ENCODE data around the gene RPS25. TPM values are rescaled to one million over a fixed set of nuclear protein-coding genes. Genes with fewer than 3 reads are reported as not detected.
A peak's percentile ranks its signal among the peaks of the same experiment; 100 is the strongest.

The RPS25 gene
- total RNA-seq, 1 donor from 2014 or later, result 857 TPM

DNA sequence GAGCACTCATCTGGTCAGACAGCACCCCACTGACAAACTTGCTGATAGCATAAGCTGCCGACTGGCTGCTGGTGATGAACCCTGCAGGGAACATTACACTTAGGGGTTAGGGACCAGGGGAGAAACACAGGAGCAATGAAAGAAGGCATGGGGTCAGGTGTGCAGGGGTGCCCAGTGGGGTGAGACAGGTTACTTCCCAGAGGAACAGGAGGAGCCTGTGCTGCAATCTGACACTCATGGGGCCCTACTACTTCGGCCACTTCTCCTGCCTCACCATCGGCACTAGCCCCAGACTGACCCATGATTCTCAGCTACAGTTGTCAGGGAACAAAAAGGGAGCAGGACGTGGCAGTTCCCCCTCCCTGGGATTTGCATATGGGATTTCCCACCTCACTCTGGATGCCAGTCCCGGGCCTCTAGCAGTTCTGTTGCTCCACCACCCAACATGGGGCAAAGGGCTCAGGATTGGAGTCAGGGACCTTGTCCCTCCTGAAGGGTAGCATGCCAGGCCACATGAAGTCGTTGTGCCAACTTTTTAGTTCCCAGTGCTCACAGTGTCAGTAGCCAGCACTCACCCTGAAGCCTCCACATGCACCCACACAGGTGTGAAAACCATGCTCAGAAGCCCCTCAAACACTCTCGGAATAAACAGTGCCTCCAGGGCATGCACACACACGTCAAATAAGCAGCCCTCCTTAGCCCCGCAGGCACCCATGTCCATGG, 10.4 kb upstream of the RPS25 start:
- intact Hi-C loops (cut with DNase I), result no loop called here
- peak overlapping the region in 1 of 2 donors; percentile 15 for H3K27ac ChIP-seq
- TF ChIP-seq, protein P1, sequence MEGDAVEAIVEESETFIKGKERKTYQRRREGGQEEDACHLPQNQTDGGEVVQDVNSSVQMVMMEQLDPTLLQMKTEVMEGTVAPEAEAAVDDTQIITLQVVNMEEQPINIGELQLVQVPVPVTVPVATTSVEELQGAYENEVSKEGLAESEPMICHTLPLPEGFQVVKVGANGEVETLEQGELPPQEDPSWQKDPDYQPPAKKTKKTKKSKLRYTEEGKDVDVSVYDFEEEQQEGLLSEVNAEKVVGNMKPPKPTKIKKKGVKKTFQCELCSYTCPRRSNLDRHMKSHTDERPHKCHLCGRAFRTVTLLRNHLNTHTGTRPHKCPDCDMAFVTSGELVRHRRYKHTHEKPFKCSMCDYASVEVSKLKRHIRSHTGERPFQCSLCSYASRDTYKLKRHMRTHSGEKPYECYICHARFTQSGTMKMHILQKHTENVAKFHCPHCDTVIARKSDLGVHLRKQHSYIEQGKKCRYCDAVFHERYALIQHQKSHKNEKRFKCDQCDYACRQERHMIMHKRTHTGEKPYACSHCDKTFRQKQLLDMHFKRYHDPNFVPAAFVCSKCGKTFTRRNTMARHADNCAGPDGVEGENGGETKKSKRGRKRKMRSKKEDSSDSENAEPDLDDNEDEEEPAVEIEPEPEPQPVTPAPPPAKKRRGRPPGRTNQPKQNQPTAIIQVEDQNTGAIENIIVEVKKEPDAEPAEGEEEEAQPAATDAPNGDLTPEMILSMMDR (IDR thresholded peaks at IDR 0.05), result no peak
- no peak for DNase-seq (ENCODE audit: low spot score in 2 of 2)
- H3K9me3 ChIP-seq, result no peaks in the 10 kb centered on the region
- H3K27me3 ChIP-seq, result no peaks in the 10 kb centered on the region
- H3K4me3 ChIP-seq, result no peak overlapping the region
- H3K36me3 ChIP-seq, result peaks cover 0 to 22% of the 10 kb centered on the region in 2 donors
- H3K4me1 ChIP-seq, result peaks cover 5 to 13% of the 10 kb centered on the region in 2 donors

DNA sequence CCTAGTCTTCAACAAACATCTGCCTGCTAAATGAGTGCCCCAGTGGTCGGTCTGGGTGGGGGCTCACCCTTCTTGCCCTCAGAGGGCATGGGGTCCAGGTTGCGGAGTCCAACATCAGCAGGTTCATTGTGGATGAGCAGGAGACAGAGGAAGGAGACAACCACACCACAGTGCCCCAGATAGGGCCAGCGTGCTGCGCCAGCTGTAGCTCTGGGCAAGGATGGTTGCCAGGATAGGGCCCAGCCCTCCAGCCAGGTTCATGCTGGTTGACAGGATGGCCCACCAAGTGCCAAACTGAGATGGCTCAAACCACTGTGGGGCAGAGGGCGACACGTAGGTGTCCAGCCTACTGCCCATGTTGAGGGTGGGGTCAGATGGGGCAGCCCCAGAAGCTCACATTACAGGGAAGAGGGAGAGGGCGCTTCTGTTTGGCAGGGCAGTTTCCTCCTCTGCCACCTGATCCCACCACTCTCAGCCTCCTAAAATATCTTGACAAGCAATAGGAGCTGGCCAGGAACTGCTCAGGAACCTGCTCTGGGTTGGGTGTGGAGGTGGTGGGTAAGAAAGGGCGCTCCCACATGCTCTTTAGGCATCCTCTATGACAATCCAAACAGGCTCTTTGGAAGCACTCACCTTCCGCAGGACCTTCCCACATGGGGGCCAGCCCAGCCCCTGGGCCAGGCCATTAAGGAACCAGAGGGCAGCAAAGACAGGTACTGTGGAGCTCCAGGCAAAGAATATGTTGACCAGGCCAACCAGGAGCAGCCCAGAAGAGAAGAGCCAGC, 9.6 kb upstream of the RPS25 start:
- Histone ChIP-seq H3K9me3 (no peaks in the 10 kb centered on the region), H3K4me3 (no peak overlapping the region), H3K27me3 (no peaks in the 10 kb centered on the region), H3K27ac (no peak overlapping the region), H3K36me3 (peaks cover 4 to 29% of the 10 kb centered on the region in 2 donors), H3K4me1 (peaks cover 5 to 13% of the 10 kb centered on the region in 2 donors)
- intact Hi-C loops (cut with DNase I), result no loop called here
- no peak for DNase-seq (ENCODE audit: low spot score in 2 of 2)
- TF ChIP-seq, protein P1 (IDR thresholded peaks at IDR 0.05), result no peak

DNA sequence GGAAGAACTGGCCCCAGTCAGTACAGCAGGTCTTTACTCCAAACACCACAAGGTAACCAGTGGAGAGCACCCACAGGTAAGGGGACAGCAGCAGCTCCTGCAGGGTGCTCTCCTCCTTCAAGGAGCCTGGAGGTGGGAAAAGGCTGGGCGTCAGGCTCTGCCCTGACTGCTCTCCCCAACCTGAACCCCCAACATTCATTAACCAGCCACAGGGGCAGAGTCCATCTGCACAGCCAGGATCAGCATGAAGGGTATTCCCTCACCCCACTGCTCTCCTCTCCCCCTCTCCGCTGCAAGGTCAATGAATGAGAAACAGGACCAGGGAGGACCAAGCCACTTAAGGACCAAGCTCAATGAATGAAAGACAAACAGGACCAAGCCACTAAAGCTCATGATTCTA, 8.8 kb upstream of the RPS25 start:
- no peak overlapping the region for H3K4me3 ChIP-seq
- intact Hi-C loops (cut with DNase I), result no loop called here
- H3K36me3 ChIP-seq, result peaks cover 9 to 36% of the 10 kb centered on the region in 2 donors
- peaks cover 5 to 13% of the 10 kb centered on the region in 2 donors for H3K4me1 ChIP-seq
- TF ChIP-seq, protein P1 (IDR thresholded peaks at IDR 0.05), result no peak
- peak overlapping the region in 1 of 2 donors; percentile 0 for H3K27ac ChIP-seq
- H3K27me3 ChIP-seq, result no peaks in the 10 kb centered on the region
- H3K9me3 ChIP-seq, result no peaks in the 10 kb centered on the region
- DNase-seq (ENCODE audit: low spot score in 2 of 2), result no peak

- Histone ChIP-seq H3K36me3 (peaks cover 9 to 43% of the 10 kb centered on the region in 2 donors), H3K9me3 (no peaks in the 10 kb centered on the region), H3K4me1 (peaks cover 5 to 14% of the 10 kb centered on the region in 2 donors), H3K27ac (peak overlapping the region; percentile 0 to 48), H3K27me3 (no peaks in the 10 kb centered on the region), H3K4me3 (no peak overlapping the region)
- TF ChIP-seq, protein P1 (IDR thresholded peaks at IDR 0.05), result no peak
- intact Hi-C loops (cut with DNase I), result no loop called here
- no peak for DNase-seq (ENCODE audit: low spot score in 2 of 2)
Observed at GRCh38 chr11:119025978-119026766, 8.0 kb upstream of the RPS25 start.

- intact Hi-C loops (cut with DNase I), result no loop called here
- Histone ChIP-seq H3K36me3 (peaks cover 9 to 43% of the 10 kb centered on the region in 2 donors), H3K4me3 (no peak overlapping the region), H3K4me1 (peaks cover 5 to 12% of the 10 kb centered on the region in 2 donors), H3K9me3 (no peaks in the 10 kb centered on the region), H3K27ac (peak overlapping the region; percentile 0 to 48), H3K27me3 (no peaks in the 10 kb centered on the region)
- TF ChIP-seq, protein P1 (IDR thresholded peaks at IDR 0.05), result no peak
- DNase-seq (ENCODE audit: low spot score in 2 of 2), result no peak
Observed at GRCh38 chr11:119025541-119025940, 7.4 kb upstream of the RPS25 start.

Data from ascending aorta (tissue), 2 donors.